ENCODE data around the gene RGS1. TPM values are rescaled to one million over a fixed set of nuclear protein-coding genes. Genes with fewer than 3 reads are reported as not detected.

RGS1 gene
- total and polyA plus RNA-seq, 2 of the 8 experiments (the other 6 are each of a cell fraction or from before 2014, with no cell fraction given) = not detected

- TF ChIP-seq CHD7 (IDR thresholded peaks at IDR 0.05; ENCODE audit: insufficient replicate concordance, low read length) = no peak
- TF ChIP-seq NANOG (IDR thresholded peaks at IDR 0.05; ENCODE audit: insufficient read depth, low read depth, low read length, poor library complexity, severe bottlenecking) = no peak
- no peak for TF ChIP-seq HDAC6 (IDR thresholded peaks at IDR 0.05; ENCODE audit: low read depth, low read length)
- no peak for TF ChIP-seq EZH2 (IDR thresholded peaks at IDR 0.05; ENCODE audit: low read depth, low read length, severe bottlenecking)
- no peak for TF ChIP-seq JUN (IDR thresholded peaks at IDR 0.05; ENCODE audit: low read depth, low read length)
Observed at GRCh38 chr1:192592517-192592916, 16.9 kb downstream of the RGS1 start (continued).
